Gastrocnemius medialis (tissue), 4 donors: ENCODE data around the gene SLC25A21. TPM values are rescaled to one million over a fixed set of nuclear protein-coding genes. Genes with fewer than 3 reads are reported as not detected.

ENCODE experiments used
- ATAC-seq, 2 donors: fragments of 150-250 bp; one replicate each; pipeline ENCODE4 v1.9.1; 2016
- DNase-seq, 2 donors: peaks; one replicate each; pipeline ENCODE4 v3.0.0-alpha.2; 2019
- H3K27ac ChIP-seq, 4 donors: fragments of 200-600 bp; sonication (generic); 1 replicate in 1 of 4; 2 replicates in 3 of 4; pipeline ENCODE4 v1.5.1; 2016 to 2018; ENCODE audit warnings: mild to moderate bottlenecking in 2 of 4, moderate library complexity in 1 of 4
- H3K27me3 ChIP-seq, 3 donors: fragments of 200-600 bp; sonication (generic) in 2 of 3; 1 replicate in 1 of 3; 2 replicates in 2 of 3; pipeline versions ENCODE4 v1.5.1 to v1.6.0; 2016 to 2019; ENCODE audit warnings: mild to moderate bottlenecking in 1 of 3, moderate library complexity in 1 of 3
- H3K36me3 ChIP-seq, 2 donors: fragments of 200-600 bp; sonication (generic) in 1 of 2; one replicate each; pipeline ENCODE4 v1.5.1; 2017 to 2018
- H3K4me1 ChIP-seq, 2 donors: fragments of 200-600 bp; sonication (generic) in 1 of 2; one replicate each; pipeline ENCODE4 v1.5.1; 2016 to 2017; ENCODE audit warnings: mild to moderate bottlenecking in 2 of 2
- H3K4me3 ChIP-seq, 4 donors: fragments of 200-600 bp; sonication (generic) in 3 of 4; 1 replicate in 1 of 4; 2 replicates in 3 of 4; pipeline ENCODE4 v1.5.1; 2016 to 2019; ENCODE audit warnings: mild to moderate bottlenecking in 2 of 4
- H3K9me3 ChIP-seq, 3 donors: fragments of 200-600 bp; sonication (generic) in 2 of 3; 1 replicate in 1 of 3; 2 replicates in 2 of 3; pipeline ENCODE4 v1.5.1; 2016 to 2019
- CTCF ChIP-seq, 5 experiments: fragments of 450-650 bp in 3 of 5; fragments of 200-600 bp in 2 of 5; sonication (generic) in 2 of 5; IDR thresholded peaks in 4 of 5; conservative IDR thresholded peaks in 1 of 5; 1 replicate in 4 of 5; 2 replicates in 1 of 5; pipeline ENCODE4 v1.5.1; 2016 to 2019; ENCODE audit warnings: antibody characterized with exemption in 5 of 5, mild to moderate bottlenecking in 3 of 5, moderate library complexity in 3 of 5
- POLR2A ChIP-seq, 2 donors: fragments of 450-650 bp; IDR thresholded peaks; one replicate each; pipeline ENCODE4 v1.6.1; 2017; ENCODE audit warnings: antibody characterized with exemption in 2 of 2, mild to moderate bottlenecking in 2 of 2, moderate library complexity in 2 of 2
- in situ Hi-C, 4 donors: fragments of 200-750 bp; cut with MboI; loops; one replicate each; pipeline versions ENCODE4 v1.15.0 to v1.8.0; 2017; ENCODE audit warnings: low sequenced_read_pairs in 4 of 4
- intact Hi-C: fragments of 100-400 bp; cut with DNase I; formaldehyde crosslinking; loops from one replicate; pipeline ENCODE4 v1.15.1; 2023; ENCODE audit warnings: low total_unique reads
- total RNA-seq, 4 donors: library from RNA; depleted of rRNA; stranded (reverse); fragments of >200 nt; gene quantifications; one replicate each; pipeline versions ENCODE4 v1.1.0 to v1.2.3, GENCODE V29; 2016

SLC25A21 gene
- total RNA-seq, 4 donors from 2014 or later, result 1.9 TPM; not detected in 3

GRCh38 chr14:37129047-37129446 lies 43.4 kb downstream of the SLC25A21 start:
- H3K36me3 ChIP-seq, result no peaks in the 10 kb centered on the region
- H3K27me3 ChIP-seq, result no peaks in the 10 kb centered on the region
- no peak overlapping the region for H3K4me3 ChIP-seq
- no peaks in the 10 kb centered on the region for H3K9me3 ChIP-seq
- intact Hi-C loops, result no loop called here
- H3K4me1 ChIP-seq, result no peaks in the 10 kb centered on the region
- no peak for TF ChIP-seq CTCF (IDR thresholded peaks at IDR 0.05 in 4 of 5, conservative IDR thresholded peaks at IDR 0.05 in 1 of 5)
- TF ChIP-seq POLR2A (IDR thresholded peaks at IDR 0.05), result no peak
- ATAC-seq (no peak), DNase-seq (no peak)
- in situ Hi-C loops, result no loop called here
- no peak overlapping the region for H3K27ac ChIP-seq

- Histone ChIP-seq H3K27me3 (no peaks in the 10 kb centered on the region), H3K4me1 (no peaks in the 10 kb centered on the region), H3K27ac (no peak overlapping the region), H3K36me3 (no peaks in the 10 kb centered on the region), H3K9me3 (no peaks in the 10 kb centered on the region), H3K4me3 (no peak overlapping the region)
- intact Hi-C loops (no loop called here), in situ Hi-C loops (no loop called here)
- ATAC-seq, result no peak
- TF ChIP-seq CTCF (IDR thresholded peaks at IDR 0.05 in 4 of 5, conservative IDR thresholded peaks at IDR 0.05 in 1 of 5) (no peak), POLR2A (IDR thresholded peaks at IDR 0.05) (no peak)
- DNase-seq, result no peak
Observed at GRCh38 chr14:37124614-37125013, 47.8 kb downstream of the SLC25A21 start.

- no peak for TF ChIP-seq POLR2A (IDR thresholded peaks at IDR 0.05)
- no peak for TF ChIP-seq CTCF (IDR thresholded peaks at IDR 0.05 in 4 of 5, conservative IDR thresholded peaks at IDR 0.05 in 1 of 5)
- in situ Hi-C loops, result no loop called here
- ATAC-seq, result no peak
Observed at GRCh38 chr14:37122919-37123639, 49.3 kb downstream of the SLC25A21 start.

GRCh38 chr14:37122288-37122687 lies 50.1 kb downstream of the SLC25A21 start:
- in situ Hi-C loops, result no loop called here
- no peak for DNase-seq

More at GRCh38 chr14:37122919-37123639, 49.3 kb downstream of the SLC25A21 start:
- no peak overlapping the region for H3K4me3 ChIP-seq
- no peaks in the 10 kb centered on the region for H3K27me3 ChIP-seq
- no peaks in the 10 kb centered on the region for H3K36me3 ChIP-seq
- no peaks in the 10 kb centered on the region for H3K4me1 ChIP-seq
- no peak for DNase-seq
- H3K27ac ChIP-seq, result no peak overlapping the region
- intact Hi-C loops, result no loop called here
- no peaks in the 10 kb centered on the region for H3K9me3 ChIP-seq

GRCh38 chr14:37118673-37119366 lies 53.6 kb downstream of the SLC25A21 start:
- Histone ChIP-seq H3K27ac (no peak overlapping the region), H3K36me3 (no peaks in the 10 kb centered on the region), H3K9me3 (no peaks in the 10 kb centered on the region), H3K27me3 (no peaks in the 10 kb centered on the region), H3K4me3 (no peak overlapping the region), H3K4me1 (no peaks in the 10 kb centered on the region)
- intact Hi-C loops (no loop called here), in situ Hi-C loops (no loop called here)
- DNase-seq (no peak), ATAC-seq (no peak)
- TF ChIP-seq POLR2A (IDR thresholded peaks at IDR 0.05) (no peak), CTCF (IDR thresholded peaks at IDR 0.05 in 4 of 5, conservative IDR thresholded peaks at IDR 0.05 in 1 of 5) (no peak)

More at GRCh38 chr14:37122288-37122687, 50.1 kb downstream of the SLC25A21 start:
- H3K27me3 ChIP-seq, result no peaks in the 10 kb centered on the region
- H3K4me1 ChIP-seq, result no peaks in the 10 kb centered on the region
- ATAC-seq, result no peak
- no peaks in the 10 kb centered on the region for H3K36me3 ChIP-seq
- intact Hi-C loops, result no loop called here
- TF ChIP-seq POLR2A (IDR thresholded peaks at IDR 0.05), result no peak
- no peaks in the 10 kb centered on the region for H3K9me3 ChIP-seq
- no peak overlapping the region for H3K4me3 ChIP-seq
- H3K27ac ChIP-seq, result no peak overlapping the region
